Esophagus muscularis mucosa (tissue), 4 donors: ENCODE results near the gene DDX18. TPM values are rescaled to one million over a fixed set of nuclear protein-coding genes. Genes with fewer than 3 reads are reported as not detected.
"Not testable (repeated sequence)": the region's sequence is repeated elsewhere in the genome, so short reads cannot be mapped to it uniquely, and the experiment has no call there.

ENCODE experiments used
- DNase-seq: peaks from one replicate; pipeline ENCODE4 v3.0.0-alpha.2; 2017; ENCODE audit errors: extremely low spot score
- H3K27ac ChIP-seq, 4 donors: fragments of 200-600 bp; sonication (generic); replicated peaks in 1 of 4; 1 replicate in 3 of 4; 2 replicates in 1 of 4; pipeline ENCODE4 v1.5.1; 2016 to 2019; ENCODE audit warnings: mild to moderate bottlenecking in 1 of 4
- H3K27me3 ChIP-seq, 4 donors: fragments of 200-600 bp; sonication (generic); one replicate each; pipeline versions ENCODE4 v1.5.1 to v1.6.0; 2016 to 2019
- H3K36me3 ChIP-seq, 4 donors: fragments of 200-600 bp; sonication (generic); one replicate each; pipeline ENCODE4 v1.5.1; 2016 to 2019
- H3K4me1 ChIP-seq, 4 donors: fragments of 200-600 bp; sonication (generic); one replicate each; pipeline ENCODE4 v1.5.1; 2016 to 2019
- H3K4me3 ChIP-seq, 4 donors: fragments of 200-600 bp; sonication (generic); 1 replicate in 2 of 4; 2 replicates in 2 of 4; pipeline ENCODE4 v1.5.1; 2016 to 2019; ENCODE audit warnings: mild to moderate bottlenecking in 4 of 4, moderate library complexity in 1 of 4
- H3K9me3 ChIP-seq, 4 donors: fragments of 200-600 bp; sonication (generic); 1 replicate in 3 of 4; 2 replicates in 1 of 4; pipeline ENCODE4 v1.5.1; 2016 to 2019
- CTCF ChIP-seq, 3 experiments: fragments of 200-600 bp in 2 of 3; fragments of 450-650 bp in 1 of 3; sonication (generic) in 2 of 3; IDR thresholded peaks; one replicate each; pipeline ENCODE4 v1.5.1; 2017 to 2019; ENCODE audit warnings: antibody characterized with exemption in 3 of 3, mild to moderate bottlenecking in 2 of 3, moderate library complexity in 1 of 3
- EP300 ChIP-seq: sonication (generic); formaldehyde crosslinking; IDR thresholded peaks from one replicate; pipeline ENCODE4 v1.6.1; 2017; ENCODE audit warnings: antibody characterized with exemption
- POLR2A ChIP-seq: fragments of 450-650 bp; IDR thresholded peaks from one replicate; pipeline ENCODE4 v1.6.1; 2017; ENCODE audit warnings: antibody characterized with exemption, moderate library complexity, mild to moderate bottlenecking, low read depth
- POLR2AphosphoS5 ChIP-seq, 2 donors: sonication (generic); formaldehyde crosslinking; IDR thresholded peaks; one replicate each; pipeline ENCODE4 v1.6.1; 2017; ENCODE audit warnings: antibody characterized with exemption in 2 of 2
- WGBS: methylation state at CpG from one replicate; pipeline ENCODE4 v1.1.5; 2018; 5-methylcytosine and 5-hydroxymethylcytosine counted together
- intact Hi-C: fragments of 100-400 bp; cut with DNase I; formaldehyde crosslinking; loops from one replicate; pipeline ENCODE4 v1.15.1; 2023
- total RNA-seq, 4 donors: library from RNA; depleted of rRNA; stranded (reverse); fragments of >200 nt; gene quantifications; one replicate each; pipeline versions ENCODE4 v1.1.0 to v1.2.1, GENCODE V29; 2016

Gene DDX18
- total RNA-seq, 4 donors from 2014 or later = 29.2 to 44.5 (median 38.6) TPM

GRCh38 chr2:117820444-117820843, 6.0 kb downstream of the DDX18 start:
- WGBS = 84% methylated on average over 1 of the region's 1 CpG
- TF ChIP-seq CTCF (IDR thresholded peaks at IDR 0.05) = no peak
- no peak for TF ChIP-seq EP300
- TF ChIP-seq POLR2AphosphoS5 (IDR thresholded peaks at IDR 0.05) = no peak
- TF ChIP-seq POLR2A = no peak
- Histone ChIP-seq H3K27me3 (no peaks in the 10 kb centered on the region), H3K36me3 (peaks cover 47 to 85% (median 76%) of the 10 kb centered on the region in 4 donors), H3K4me1 (peaks cover 5 to 17% (median 17%) of the 10 kb centered on the region in 4 donors), H3K4me3 (no peak overlapping the region), H3K27ac (no peak overlapping the region), H3K9me3 (no peaks in the 10 kb centered on the region)
- intact Hi-C loops = no loop called here
- no peak for DNase-seq

- Histone ChIP-seq H3K27me3 (no peaks in the 10 kb centered on the region), H3K4me3 (no peak overlapping the region), H3K27ac (no peak overlapping the region), H3K9me3 (no peaks in the 10 kb centered on the region), H3K4me1 (no peaks in the 10 kb centered on the region), H3K36me3 (peaks cover 82 to 100% (median 95%) of the 10 kb centered on the region in 4 donors)
- 94% methylated on average over 8 of the region's 8 CpGs for WGBS
- no peak for TF ChIP-seq EP300
- TF ChIP-seq CTCF (IDR thresholded peaks at IDR 0.05) = no peak
- TF ChIP-seq POLR2AphosphoS5 (IDR thresholded peaks at IDR 0.05) = no peak
- no peak for TF ChIP-seq POLR2A
- DNase-seq = no peak
- intact Hi-C loops = no loop called here
Measured at GRCh38 chr2:117825437-117825836, 10.9 kb downstream of the DDX18 start.

- intact Hi-C loops, DNase-seq, H3K27me3 ChIP-seq, H3K27ac ChIP-seq, H3K9me3 ChIP-seq, H3K4me3 ChIP-seq, H3K4me1 ChIP-seq: not testable (repeated sequence)
- H3K36me3 ChIP-seq = peaks cover 72 to 99% (median 89%) of the 10 kb centered on the region in 4 donors
- WGBS = 98% methylated on average over 5 of the region's 5 CpGs
Measured at GRCh38 chr2:117827464-117827863, 13.0 kb downstream of the DDX18 start.

- no peaks in the 10 kb centered on the region for H3K9me3 ChIP-seq
- no peaks in the 10 kb centered on the region for H3K27me3 ChIP-seq
- DNase-seq = no peak
- no peak overlapping the region for H3K27ac ChIP-seq
- peaks cover 65 to 97% (median 86%) of the 10 kb centered on the region in 4 donors for H3K36me3 ChIP-seq
- no peak for TF ChIP-seq POLR2A
- TF ChIP-seq CTCF (IDR thresholded peaks at IDR 0.05) = no peak
- TF ChIP-seq EP300 = no peak
- no peak for TF ChIP-seq POLR2AphosphoS5 (IDR thresholded peaks at IDR 0.05)
- WGBS = 83% methylated on average over 2 of the region's 2 CpGs
- H3K4me1 ChIP-seq = no peaks in the 10 kb centered on the region
- no peak overlapping the region for H3K4me3 ChIP-seq
- intact Hi-C loops = no loop called here
Measured at GRCh38 chr2:117828870-117829269, 14.4 kb downstream of the DDX18 start.

GRCh38 chr2:117832332-117832731, 17.8 kb downstream of the DDX18 start:
- intact Hi-C loops = loop anchor here (10.0 kb wide), 2 partner anchors 102 to 172 kb away; no protein-coding TSS in a partner anchor
- no peak for TF ChIP-seq EP300
- no peak for TF ChIP-seq CTCF (IDR thresholded peaks at IDR 0.05)
- TF ChIP-seq POLR2AphosphoS5 (IDR thresholded peaks at IDR 0.05) = no peak
- TF ChIP-seq POLR2A = no peak
- no peaks in the 10 kb centered on the region for H3K27me3 ChIP-seq

More at GRCh38 chr2:117832332-117832731, 17.8 kb downstream of the DDX18 start:
- Histone ChIP-seq H3K4me1 (peaks cover 10 to 18% (median 14%) of the 10 kb centered on the region in 4 donors), H3K9me3 (no peaks in the 10 kb centered on the region), H3K4me3 (no peak overlapping the region), H3K36me3 (peaks cover 36 to 67% (median 59%) of the 10 kb centered on the region in 4 donors), H3K27ac (no peak overlapping the region)
- DNase-seq = no peak
- WGBS = 86% methylated on average over 1 of the region's 1 CpG
